GM12801 (cell line): ENCODE results near the gene PIAS1.

Experiments
- CTCF ChIP-seq: IDR thresholded peaks from one replicate; pipeline ENCODE4 v1.5.1; 2011; ENCODE audit warnings: control low read depth; ENCODE audit not compliant: insufficient read length; ENCODE audit errors: extremely low read depth

PIAS1 gene

DNA sequence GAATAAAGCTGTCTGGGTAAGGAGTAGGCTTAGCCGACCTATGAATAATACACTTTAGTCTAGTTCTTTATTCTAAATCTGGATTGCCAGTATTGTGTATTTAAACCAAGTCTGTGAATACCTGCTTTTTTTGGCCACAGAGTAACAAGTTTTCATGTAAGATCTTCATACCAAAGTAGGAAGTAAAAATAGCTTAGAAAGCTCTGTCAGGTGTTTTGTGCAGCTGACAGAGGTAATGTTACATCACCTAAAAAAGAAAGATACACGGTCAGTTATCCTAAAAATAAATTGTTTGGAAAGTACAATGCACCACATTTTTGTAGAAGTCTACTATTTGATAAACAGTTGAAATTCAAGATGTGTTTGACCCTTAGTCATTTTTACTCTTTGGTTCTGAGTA is 134.5 kb downstream of the PIAS1 start:
- TF ChIP-seq CTCF: no peak

DNA sequence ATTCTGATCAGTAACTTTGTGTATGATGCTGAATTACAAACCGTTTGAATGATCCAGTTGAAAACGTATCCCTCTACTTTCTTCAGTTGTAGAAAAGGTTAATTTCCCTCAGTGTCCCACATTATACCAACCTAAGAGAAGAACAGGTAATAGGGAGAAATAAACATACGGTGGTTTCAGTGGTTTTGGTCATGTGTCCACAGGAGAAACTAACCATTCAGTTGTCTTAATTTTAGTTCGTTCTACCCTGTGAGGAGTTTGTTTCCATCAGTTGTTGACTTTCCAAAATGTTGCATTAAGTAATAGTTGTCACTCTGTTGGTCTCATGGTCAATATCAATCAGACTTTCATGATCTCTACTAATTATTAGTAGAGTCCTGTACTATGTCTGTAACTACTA is 135.9 kb downstream of the PIAS1 start:
- TF ChIP-seq CTCF: no peak

DNA sequence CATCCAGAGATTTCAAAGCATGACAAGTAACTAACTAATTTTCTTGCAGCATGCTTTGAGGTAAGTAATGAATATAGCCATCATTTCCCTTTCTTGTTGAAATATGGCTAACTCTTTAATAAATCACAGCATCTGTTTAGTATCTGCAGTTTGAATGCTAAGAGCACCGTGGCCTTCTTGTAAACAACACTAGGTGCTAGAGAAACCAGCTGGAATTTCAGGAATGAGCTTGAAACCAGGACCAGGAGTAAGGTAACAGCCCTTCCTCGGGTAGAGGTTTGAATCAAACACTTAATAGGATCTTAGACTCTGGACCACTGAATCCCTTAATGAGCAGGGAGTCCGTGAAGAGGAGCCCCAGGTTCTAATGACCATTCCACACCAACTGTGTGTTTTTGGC is 137.4 kb downstream of the PIAS1 start:
- TF ChIP-seq CTCF: no peak

- no peak for TF ChIP-seq CTCF
These were observed 138.0 kb downstream of the PIAS1 start for GRCh38 chr15:68192117-68192516.

DNA sequence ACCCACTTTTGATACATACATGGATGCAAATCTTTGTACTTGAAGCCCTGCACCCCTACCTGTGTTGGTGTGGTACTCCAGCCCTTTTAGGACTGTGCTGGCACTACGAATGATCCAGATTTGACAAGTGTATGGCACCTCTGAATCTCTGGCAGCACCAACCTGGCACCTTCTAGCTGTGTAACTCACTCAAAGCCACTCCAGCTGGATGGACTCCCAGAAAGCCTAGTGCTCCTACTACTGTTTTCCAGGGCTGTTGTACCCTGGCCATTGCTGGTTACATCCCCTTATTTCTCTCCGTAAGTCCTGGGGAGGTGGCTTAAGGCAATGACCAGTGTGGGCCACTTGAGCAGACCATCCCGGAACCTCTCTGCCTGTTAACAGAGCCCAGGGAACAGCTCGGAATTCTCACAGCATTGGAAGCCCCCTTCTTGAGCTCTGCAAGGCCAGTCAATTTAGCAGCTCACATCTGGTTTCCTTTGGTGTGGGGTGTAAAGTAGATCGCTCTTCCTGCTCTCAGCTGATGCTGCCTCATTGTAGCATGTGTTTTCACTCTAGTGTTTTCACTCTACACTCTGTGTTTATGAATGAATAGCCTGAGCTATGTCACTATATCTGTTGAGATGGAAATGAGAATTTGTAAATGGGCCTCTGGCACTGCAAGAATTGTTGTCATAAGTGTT is 138.8 kb downstream of the PIAS1 start:
- no peak for TF ChIP-seq CTCF

DNA sequence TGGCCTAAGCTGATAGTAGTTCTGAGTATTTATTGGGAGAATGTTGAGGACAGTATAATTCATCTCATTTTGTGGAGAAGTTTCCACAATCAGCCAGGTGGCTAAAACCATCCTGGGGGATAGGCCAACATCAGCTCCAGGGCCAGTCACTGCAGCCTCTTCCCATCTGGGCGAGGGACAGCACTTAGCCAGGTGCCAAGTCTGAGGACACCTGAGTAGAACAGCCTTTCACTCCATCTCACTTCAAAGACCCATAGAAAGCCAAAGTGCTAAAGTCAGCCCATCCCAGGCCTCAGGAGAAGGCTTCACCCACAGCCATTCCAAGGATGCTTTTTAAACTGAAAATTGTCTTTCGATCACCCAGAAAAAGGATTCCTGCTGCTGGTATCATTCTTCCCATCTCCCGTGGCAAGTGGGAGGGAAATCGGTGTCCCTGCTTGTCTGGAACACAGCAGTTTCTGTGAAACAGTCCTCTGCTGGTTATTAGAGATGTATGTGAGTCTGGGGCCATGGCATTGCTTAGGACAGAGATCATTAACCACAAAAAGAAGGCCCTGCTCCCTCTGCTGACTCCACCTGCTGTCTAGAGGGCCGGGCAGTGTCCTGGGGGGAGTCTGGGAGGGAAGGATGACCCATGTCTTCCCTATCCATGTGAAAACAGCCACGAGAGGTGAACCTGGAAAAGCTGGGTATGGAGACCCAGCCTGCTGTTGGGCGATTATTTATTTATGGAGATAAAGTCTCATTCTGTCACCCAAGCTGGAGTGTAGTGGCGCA is 141.4 kb downstream of the PIAS1 start:
- no peak for TF ChIP-seq CTCF

DNA sequence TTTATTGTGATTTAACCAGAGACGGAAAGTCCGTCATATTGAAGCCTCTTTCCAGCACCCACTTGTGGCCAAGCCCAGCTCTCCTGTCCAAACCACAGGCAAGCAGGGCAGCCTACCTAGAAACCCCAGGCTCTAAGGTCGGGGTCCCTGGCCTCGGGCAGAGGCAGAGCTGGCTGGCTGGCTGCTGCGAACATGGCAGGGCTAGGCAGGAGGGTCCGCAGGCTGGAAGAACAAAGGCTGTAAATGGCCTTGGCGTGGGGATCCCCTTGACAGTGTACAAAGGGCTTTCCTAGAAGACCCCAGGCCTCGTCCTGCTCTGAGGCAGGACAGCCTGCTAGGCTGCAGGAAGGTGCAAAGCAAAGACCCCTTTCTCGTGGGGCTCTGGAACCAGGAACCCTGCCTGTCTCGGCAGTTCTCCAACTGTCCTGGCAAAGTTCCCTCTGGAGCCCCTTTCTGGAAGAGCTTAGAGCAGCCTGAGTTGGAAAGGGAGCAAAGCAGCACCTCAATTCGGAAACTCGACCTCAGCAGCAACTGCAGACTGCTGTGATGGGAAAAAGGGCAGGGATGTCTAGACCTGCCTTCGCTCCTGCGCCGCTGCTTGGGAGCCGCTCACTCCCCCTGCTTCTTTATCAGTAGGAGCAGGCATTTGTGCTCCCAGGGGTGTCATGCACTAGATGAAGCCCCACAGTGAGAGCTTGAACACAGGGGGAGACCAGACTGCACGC is 142.5 kb downstream of the PIAS1 start:
- TF ChIP-seq CTCF: no peak
